ENCODE data around the gene CMTM1.

- TF ChIP-seq POLR2A (IDR thresholded peaks at IDR 0.05), result no peak
- no peak for TF ChIP-seq CTCF (IDR thresholded peaks at IDR 0.05)
Measured at GRCh38 chr16:66523861-66524354, 42.3 kb upstream of the CMTM1 start.
